ENCODE measurements around the gene TLR3.
"Not testable (repeated sequence)": the region's sequence is repeated elsewhere in the genome, so short reads cannot be mapped to it uniquely, and the experiment has no call there.

Gene TLR3

DNA sequence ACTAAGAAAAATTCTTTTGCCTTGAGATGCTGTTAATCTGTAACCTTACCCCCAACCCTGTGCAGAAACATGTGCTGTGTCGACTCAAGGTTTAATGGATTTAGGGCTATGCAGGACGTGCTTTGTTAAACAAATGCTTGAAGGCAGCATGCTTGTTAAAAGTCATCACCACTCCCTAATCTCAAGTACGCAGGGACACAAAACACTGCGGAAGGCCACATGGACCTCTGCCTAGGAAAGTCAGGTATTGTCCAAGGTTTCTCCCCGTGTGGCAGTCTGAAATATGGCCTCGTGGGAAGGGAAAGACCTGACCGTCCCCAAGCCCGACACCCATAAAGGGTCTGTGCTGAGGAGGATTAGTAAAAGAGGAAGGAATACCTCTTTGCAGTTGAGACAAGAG, 18.8 kb upstream of the TLR3 start:
- DNase-seq, result not testable (repeated sequence)

DNA sequence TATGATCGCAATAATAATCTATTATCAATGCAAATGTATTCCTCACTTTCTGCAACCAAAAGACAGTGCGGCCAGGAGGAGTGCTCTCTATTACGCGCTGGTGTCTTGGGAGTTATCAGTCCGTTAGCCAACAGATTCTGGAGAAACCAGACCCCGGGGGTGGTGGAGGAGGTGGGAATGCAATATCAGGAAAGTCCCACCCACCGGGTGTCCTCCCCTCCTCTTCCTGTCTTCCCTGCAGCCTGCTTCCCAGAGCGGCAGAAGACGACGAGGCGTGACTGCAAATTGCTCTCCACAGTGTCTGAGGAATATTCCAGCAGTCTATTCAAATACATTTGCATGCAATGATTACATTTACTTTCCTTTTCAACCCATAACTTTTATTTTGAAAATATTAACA, 17.9 kb upstream of the TLR3 start:
- no peak for DNase-seq

DNA sequence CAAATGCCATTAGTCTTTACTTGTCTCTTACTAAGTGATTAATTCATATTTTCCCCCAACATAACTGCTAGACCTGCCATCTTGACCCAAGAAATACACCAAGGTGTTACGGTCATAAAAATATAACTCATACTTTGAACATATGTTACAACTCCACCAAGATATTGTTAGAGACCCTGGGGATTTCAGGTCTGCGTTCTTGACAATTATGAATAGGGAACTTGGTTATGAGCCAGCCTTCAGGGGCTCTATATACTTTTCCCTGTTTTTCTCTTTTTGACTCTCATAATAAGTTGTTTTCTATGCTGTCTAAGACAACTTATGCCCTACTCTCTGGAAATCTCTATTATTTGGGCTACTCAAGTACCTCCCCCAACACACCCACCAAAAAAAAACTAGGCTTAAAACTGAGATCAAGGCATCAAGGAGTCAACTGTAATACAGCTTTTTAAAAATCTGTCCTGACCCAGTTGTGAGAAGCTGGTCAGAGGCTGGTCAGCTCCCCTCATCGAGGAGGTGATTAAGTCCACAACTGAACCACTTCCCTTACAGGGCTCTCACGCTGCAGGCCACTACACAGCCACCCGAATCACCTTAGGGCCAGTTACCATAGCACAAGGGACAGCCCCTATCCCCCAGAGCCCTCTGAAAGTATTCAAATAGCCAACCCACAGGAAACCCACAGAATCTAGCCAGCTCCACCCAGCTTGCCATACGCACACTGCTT, 10.5 kb upstream of the TLR3 start:
- DNase-seq, result peak; percentile 30

GRCh38 chr4:186058980-186059316, 10.0 kb upstream of the TLR3 start:
- DNase-seq, result no peak

GRCh38 chr4:186061921-186062320, 7.0 kb upstream of the TLR3 start:
- DNase-seq, result no peak

GRCh38 chr4:186067757-186068385, 1.1 kb upstream of the TLR3 start:
- DNase-seq, result peak; percentile 39

DNA sequence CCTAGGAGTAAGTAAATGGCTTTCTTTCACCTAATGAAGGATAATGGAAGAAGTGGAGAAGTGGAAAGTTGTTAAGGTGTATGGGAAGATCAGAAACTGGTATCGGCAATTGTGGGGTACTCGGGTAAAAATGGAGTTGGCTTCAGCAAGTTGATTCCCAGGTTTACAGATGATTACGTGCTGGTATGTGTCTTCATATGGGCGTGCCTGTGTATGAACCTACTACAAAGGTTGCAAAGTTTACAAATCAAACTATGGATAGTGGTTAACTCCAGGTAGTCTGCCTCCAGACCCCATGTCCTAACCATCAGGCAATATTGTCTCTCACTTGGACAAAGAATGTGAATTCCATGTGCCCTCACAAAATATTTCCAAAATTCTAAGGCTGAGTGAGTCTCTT, 773 bp downstream of the TLR3 start:
- no peak for DNase-seq

DNA sequence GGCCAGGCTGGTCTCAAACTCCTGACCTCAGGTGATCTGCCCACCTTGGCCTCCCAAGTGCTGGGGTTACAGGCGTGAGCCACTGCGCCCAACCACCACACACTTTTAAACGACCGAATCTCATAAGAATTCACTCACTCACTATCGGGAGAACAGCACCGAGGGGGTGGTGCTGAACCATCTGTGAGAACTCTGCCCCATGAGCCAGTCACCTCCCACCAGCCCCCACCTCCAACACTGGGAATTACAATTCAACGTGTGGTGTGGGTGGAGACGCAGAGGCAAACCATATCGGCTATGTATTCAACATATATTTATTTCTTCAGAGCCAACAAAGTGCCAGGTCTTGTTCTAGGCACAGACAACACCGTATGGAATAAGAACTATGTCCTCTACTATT, 3.6 kb downstream of the TLR3 start:
- no peak for DNase-seq

DNA sequence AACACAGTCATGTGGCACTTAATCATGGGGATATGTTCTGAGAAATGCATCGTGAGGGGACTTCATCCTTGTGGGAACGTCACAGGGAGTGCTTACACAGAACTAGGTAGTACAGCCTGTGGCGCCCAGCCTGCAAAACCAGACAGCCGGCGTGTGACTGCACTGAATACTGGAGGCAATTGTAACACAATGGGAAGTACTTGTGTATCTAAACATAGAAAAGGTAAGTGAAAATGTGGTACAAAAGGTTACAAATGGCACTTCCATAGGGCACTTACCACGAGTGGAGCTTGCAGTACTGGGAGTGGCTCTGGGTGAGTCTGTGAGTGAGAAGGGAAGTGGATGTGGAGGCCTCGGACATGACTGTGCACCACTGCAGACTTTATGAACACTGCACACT, 5.2 kb downstream of the TLR3 start:
- no peak for DNase-seq

DNA sequence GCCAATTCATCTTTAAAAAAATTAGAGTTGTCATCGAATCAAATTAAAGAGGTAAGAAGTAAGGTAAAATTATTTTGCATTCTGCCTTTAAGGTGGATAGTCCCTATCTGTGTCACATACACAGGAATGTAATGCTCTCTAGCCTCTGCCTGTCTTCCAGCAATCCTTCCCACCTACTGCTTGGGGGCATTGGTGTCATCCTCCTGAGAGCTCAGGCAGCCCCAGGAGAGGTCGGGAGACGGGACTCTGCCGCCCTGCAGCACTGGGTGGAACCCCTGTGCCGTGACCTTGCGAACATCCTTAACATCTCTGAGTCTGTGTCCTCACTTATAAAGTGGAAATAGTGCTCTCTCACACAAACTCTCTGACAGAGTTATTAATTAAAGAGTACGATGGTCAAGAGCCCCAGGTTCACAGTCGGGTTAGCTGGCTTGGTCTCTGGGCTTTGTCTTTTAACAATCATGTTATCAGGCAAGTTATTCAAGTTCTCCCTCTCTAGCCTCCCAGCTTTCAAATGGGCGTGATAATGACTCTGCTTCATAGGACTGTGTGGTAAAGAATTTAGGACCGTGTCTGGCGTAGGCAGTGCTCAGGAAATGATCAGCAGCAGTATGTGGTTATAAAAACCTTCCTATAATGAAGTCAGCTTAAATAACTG, 10.2 kb downstream of the TLR3 start:
- no peak for DNase-seq

- no peak for DNase-seq
Observed at GRCh38 chr4:186079694-186080093, 10.7 kb downstream of the TLR3 start.

DNA sequence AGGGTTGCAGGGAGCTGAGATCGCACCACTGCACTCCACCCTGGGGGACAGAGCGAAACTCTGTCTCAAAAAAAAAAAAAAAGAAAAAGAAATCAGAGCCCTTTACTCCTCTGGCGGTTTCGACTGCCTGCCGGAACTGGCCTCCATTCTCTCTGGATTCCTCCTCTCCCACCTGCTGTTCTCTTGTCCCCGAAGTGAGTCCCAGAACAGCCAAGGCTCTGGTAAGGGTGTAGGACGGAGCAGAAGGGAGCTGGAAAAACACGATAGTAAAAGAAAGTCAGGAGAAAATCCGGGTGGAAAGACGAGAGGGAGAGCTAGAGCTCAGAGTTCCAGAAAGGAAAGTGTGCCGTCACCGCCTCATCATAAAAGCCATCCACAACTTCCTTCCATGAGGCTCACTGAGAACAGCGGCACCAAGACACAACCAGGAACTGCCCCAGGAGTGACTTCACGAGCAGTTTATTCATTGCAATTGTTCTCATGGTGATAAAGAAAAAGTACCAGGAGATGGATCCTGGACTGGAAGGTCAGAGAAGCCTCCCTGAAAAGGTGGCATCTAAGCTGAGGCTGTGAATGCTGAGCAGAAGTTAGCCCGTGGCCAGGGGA, 12.3 kb downstream of the TLR3 start:
- no peak for DNase-seq

- no peak for DNase-seq
Observed at GRCh38 chr4:186082221-186082620, 13.3 kb downstream of the TLR3 start.

GRCh38 chr4:186088523-186088922, 19.6 kb downstream of the TLR3 start:
- DNase-seq, result no peak

- DNase-seq, result no peak
Observed at GRCh38 chr4:186092296-186092695, 23.3 kb downstream of the TLR3 start.

GRCh38 chr4:186095406-186095805, 26.4 kb downstream of the TLR3 start:
- DNase-seq, result no peak

DNA sequence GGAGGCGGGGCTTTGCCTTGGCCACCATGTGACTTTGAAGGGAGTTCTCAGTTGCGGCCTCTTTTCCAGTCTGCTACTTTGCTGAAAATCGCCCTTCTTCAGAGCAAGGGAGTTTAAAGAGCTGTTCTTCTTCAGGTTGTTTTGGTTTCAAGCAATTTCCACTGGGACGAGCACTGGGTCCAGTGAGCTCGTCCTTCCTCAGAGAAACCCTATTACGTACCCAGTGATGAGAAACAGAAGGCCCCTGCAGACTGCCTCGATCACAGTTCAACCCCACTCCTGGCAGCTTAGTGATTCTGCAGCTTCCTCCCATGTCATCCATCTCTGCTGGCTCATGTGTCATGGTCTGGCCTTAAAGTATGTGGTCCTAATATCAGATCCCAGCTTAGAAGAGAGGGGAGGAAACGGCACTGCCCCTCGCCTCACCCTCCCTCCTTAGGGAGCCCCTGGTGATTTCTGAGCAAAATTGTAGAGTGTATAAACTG, 27.8 kb downstream of the TLR3 start:
- DNase-seq, result no peak

DNA sequence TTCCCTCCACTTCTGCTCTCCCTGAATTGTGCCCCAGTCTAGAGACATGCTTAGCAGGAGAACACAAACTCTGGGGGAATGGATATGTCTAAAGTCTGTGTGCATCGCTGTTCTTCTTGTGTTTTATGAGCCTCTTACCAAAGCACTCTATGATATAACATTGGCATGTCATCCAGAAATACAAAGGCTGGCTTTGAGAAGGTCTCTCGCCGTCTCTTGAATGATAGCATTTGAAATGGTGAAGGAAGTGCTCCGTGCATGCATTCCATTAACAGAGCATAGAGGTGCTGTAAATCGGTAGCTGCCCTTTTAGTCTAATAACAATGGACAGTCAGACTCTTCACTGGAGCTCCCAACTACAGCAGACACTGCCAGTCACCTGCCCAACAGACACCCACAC, 28.4 kb downstream of the TLR3 start:
- no peak for DNase-seq

DNA sequence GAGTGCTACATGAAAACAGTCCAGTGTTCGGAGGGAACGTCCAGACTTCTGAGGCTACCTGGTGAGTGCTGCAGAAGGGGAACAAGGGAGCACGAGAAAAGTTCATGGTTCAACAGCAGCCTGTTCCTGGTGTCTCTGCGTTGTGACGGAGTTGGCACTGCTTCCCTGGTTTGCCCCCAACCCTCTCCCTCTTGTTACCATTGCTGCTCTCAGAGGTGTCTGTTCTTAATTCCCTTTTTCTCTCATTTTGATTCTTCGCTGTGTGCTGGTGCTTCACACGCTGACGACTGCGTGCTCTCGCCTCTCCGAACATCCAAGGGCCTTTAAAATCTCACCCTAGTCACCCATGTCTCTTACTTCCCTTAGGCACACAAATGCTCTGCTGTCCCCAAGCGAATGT, 34.0 kb downstream of the TLR3 start:
- no peak for DNase-seq

GRCh38 chr4:186104114-186104889, 35.3 kb downstream of the TLR3 start, which contains the start of gene FAM149A:
TSS of gene FAM149A (plus strand) at chr4:186104704.
- DNase-seq, result peak; percentile 37

DNA sequence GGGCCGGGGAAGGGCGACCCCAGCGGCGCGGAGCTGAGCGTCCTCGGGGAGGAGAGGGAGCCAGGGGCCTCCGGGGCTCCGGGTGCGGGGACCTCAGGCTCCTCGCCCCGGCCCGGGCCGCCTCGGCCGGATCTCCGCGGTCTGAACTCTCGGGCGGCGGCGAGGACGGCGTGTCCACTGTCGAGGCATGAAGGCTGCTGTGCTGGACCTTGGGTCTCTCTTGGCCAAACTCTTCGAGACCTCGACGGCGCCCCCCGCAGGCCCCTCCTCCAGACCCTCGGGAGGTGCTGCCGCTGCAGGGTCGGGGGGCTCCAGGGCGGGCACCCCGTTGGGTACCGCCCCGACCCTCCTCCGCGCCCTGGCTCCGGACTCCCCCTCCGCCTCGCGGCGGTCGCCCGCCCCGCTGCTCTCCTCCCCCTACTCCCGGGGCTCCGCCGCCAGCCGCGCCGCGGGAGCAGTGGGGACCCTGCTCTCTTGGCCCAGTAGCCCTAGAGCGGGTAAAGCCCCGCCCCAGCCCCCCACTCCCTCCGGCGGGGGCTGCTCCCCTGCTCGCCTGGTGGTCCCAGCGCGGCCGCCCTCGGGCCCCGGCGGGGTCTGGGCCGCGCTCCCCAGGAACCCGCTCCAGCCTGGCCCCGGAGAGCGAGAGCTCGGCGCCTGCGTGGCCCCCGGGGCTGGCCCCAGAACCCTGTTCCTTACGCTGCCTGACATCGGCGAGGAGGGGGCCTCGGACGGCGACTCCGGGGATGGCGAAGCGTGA, 36.1 kb downstream of the TLR3 start:
- no peak for DNase-seq

DNA sequence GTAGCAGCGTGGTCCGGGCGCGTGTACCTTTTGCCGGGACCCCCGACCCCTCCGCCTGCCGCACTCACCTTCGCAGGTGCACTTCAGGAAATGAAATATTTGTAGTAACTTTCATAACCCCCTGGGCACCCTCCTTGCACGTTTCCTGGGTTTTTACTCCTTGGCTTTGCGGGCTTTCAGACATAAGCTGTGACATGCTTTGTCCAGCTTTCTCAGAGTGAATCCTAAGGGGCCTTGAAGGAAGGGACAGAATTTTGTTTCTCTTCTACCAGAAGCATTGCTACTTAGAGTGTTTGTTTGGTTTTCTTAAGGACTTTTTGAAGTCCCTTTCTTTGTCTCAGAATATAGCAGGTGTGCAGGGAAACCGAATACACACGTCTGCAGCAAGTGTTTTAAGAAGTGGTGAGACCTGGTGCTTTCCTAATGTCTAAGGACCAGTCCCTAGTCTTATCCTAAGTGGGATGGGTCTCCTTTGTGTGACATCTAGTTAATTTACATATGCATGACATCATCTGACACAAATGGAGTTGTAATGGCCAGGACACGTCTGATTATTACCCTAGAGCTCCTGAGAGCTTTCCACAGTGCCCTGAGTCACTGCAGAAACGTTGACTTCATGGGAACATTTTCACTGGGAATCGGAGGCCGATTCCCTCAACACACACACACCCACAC, 36.8 kb downstream of the TLR3 start:
- DNase-seq, result no peak

All from CD4-positive, alpha-beta T cell treated with Interleukin-15 for 1 hour (primary cell).